Measurements from ENCODE around the gene PIP4P1. TPM values are rescaled to one million over a fixed set of nuclear protein-coding genes. Genes with fewer than 3 reads are reported as not detected.

The PIP4P1 gene
- total and polyA plus RNA-seq, 2 of the 13 experiments (the other 11 are each of a cell fraction or from before 2014, with no cell fraction given) = 33.4 to 47.0 TPM

- TF ChIP-seq ZNF646 (CRISPR knock-in tag; IDR thresholded peaks at IDR 0.05) (peak; percentile 82; the same call in 1 of the 2 replicates), ZNF720 (CRISPR knock-in tag; IDR thresholded peaks at IDR 0.05) (no peak), ZNF780A (CRISPR knock-in tag; IDR thresholded peaks at IDR 0.05) (no peak), SRY (CRISPR knock-in tag; IDR thresholded peaks at IDR 0.05) (0 out of 2 replicates have a peak, but pooled peaks have one; percentile 1), ZNF281 (CRISPR knock-in tag; IDR thresholded peaks at IDR 0.05; ENCODE audit: borderline replicate concordance) (peak; percentile 23; the same call in 1 of the 2 replicates), TBX3 (IDR thresholded peaks at IDR 0.05; ENCODE audit: borderline replicate concordance) (0 out of 2 replicates have a peak, but pooled peaks have one; percentile 10), ZMYM3 (CRISPR knock-in tag; IDR thresholded peaks at IDR 0.05) (no peak), ZSCAN20 (CRISPR knock-in tag; IDR thresholded peaks at IDR 0.05; ENCODE audit: borderline replicate concordance) (no peak), ZNF556 (CRISPR knock-in tag; IDR thresholded peaks at IDR 0.05; ENCODE audit: borderline replicate concordance) (no peak), E2F1 (CRISPR knock-in tag; IDR thresholded peaks at IDR 0.05) (peak; percentile 79), ZNF431 (CRISPR knock-in tag; IDR thresholded peaks at IDR 0.05; ENCODE audit: borderline replicate concordance, low read depth) (no peak), ZNF572 (CRISPR knock-in tag; IDR thresholded peaks at IDR 0.05) (peak; percentile 69; the same call in 1 of the 2 replicates), HNRNPL (IDR thresholded peaks at IDR 0.05; ENCODE audit: low read depth, low read length) (no peak), ATF2 (CRISPR knock-in tag; IDR thresholded peaks at IDR 0.05) (no peak), ZNF496 (CRISPR knock-in tag; IDR thresholded peaks at IDR 0.05; ENCODE audit: insufficient replicate concordance) (no peak), HNRNPH1 (optimal IDR thresholded peaks at IDR 0.05; ENCODE audit: low read depth, low read length) (no peak), ELF3 (CRISPR knock-in tag; IDR thresholded peaks at IDR 0.05) (peak; percentile 52; the same call in 1 of the 2 replicates)
These were observed 8.8 kb upstream of the PIP4P1 start (continued) for GRCh38 chr14:20469890-20470602.
